GF-D8 (cell line): ENCODE data around the gene GLIPR2.

Experiments used
- DNase-seq: peaks from one replicate; lab custom pipeline; 2025; lab: John Stamatoyannopoulos, UW

Gene GLIPR2

DNA sequence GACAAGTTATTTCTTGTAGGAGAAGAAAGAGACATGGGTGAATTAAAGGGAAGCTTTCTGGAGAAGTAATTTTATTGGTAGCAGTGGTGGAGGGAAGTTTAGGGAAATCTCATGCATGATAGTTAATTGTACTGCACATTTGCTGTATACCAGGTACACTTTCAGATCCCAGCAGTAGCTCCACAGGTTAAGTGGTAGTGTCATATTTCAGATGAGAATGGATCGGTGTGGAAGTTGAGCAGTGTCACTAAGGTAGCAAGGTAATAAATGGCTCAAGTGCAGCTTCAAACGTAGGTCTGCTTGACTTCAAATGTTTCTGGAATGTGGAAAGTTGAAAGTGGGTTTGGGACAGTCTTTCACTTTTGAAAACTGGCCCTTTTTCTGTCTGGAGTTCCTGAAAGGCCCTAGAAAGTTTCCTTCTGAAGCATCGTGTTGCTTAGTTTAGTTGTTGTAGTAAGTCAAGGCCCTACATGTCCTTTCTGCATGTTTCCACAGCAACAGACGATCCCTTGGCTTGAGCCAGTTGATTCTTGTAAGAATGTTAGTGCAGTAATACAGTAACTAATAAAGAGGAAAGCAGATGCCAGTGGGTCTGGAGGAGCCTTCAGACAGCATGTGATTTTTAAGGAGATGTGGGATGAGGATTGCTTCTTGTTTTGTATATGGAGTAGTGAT lies 57.9 kb downstream of the GLIPR2 start:
- no peak for DNase-seq

DNA sequence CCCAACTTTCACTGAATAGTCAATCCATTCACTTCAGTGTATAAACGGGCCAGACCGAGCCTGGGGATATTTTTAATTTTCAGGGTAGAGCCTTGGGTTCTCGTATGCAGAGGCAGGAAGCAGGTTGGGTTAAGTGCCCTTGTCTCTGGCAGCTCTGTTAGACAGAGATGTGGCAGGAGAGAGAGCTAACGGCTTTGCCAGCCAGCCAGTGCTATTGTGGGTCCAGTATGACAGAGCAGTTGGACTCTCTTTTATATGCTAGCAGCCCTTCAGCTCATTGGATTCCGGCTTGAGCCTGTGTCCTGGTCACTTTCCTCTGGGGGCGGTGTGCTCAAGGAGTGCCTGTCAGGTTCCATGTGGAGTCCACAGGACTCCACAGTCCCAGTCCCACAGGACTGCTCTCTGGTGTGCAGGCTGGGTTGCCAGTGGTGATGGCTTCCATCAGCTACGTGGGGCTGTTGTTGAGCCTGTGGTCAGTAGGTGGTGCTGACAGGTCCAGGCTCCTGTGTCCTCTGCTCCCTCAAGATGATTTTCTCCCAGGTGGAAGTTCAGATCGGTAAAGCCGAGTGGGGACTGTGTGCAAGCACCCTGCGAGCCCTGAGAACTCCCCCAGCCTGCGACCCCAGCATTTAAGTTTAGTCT lies 68.5 kb downstream of the GLIPR2 start:
- no peak for DNase-seq

DNA sequence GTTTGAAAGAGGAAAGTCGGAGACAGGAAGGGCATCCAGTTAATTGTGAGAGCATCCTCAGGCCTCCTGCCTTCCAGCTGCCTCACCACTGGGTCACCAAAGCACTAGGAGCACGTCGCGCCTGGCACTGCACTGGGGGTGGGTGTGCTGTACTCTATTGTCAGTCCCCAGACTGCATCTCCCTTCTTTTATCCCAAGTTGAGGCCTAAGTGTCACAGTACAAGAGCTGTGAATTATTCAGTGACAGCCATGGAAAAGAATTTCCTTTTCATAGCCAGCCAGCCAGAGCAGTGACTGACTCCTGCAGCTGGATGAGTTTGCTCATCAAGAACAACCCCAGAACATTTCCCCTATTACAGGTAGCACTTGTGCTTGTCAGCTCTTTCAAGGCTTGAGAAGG lies 70.5 kb downstream of the GLIPR2 start:
- no peak for DNase-seq

DNA sequence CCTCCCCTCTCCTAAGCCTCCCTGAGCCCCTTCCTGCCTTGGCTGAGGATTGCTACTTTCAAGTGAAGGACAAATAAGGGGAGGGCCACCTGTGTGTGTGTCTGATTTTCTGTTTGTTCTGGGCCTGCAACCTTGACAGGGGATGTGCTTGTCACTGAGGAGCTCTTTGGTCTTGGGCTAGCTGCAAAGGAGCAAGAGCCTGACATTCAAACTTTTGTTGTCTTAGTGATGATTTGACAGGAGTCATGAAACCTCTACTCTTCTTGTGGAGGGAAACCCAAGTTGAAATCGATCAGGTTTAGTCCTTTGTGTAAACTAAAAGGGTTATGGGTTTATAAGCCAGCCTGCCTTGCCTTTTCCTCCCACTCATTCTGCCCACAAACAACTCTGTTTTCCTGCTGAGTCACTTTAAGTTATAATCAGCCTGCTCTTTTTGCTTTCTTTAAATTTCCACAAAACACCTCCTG lies 71.0 kb downstream of the GLIPR2 start:
- DNase-seq, result no peak

DNA sequence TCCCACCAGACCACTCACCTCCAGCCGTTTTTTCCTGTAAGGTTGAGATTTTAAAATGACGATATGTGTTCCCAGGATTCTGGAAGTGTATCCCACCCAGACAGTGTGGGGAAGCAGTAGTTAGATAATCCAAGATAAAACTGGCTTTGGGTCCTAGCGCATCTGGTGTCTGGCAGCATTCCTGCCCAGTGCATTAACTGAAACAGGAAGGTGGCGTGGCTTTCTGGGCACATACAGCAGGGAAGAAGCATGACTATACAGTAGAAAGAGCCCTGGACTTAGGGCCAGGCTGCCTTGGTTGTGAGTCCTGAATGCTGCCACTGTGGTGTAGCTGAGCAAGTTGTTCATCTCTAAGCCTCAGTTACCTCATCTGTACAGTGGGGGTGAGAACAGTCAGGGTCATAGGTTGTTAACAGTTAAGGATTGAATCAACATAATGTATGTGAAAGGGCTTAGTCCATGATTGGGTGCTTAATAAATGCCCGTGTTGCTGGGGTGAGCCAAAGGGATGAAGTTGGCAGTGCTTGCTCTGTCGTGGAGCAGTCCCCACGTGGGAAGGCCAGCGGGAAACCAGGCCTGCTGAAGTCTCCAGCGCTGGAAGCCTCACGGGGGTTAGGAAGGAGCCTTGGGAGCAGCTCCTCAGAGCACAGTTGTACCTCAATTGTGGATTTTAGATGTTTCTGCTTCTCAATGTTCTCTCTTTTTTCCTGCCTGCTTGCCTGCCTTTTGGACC lies 72.2 kb downstream of the GLIPR2 start:
- no peak for DNase-seq

DNA sequence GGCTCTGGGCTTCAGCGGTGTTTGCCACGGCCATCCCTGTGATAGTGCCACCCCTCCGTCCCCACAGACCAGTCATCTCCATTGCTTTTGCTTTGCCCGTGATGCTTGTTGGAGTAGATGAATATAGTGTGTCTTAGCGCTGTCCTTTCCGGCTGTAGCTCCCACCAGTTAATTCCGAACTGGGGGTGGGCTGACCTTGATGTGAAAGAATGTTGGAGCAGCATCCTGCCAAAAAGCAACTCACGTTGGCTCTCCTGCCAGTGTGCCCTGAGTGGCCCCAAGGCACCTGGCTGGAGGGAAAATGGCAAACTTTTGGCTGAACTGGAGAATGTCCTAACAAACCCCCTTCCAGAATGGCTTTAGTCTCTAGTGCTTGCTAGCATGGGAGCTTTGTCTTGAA lies 74.2 kb downstream of the GLIPR2 start:
- DNase-seq, result no peak

DNA sequence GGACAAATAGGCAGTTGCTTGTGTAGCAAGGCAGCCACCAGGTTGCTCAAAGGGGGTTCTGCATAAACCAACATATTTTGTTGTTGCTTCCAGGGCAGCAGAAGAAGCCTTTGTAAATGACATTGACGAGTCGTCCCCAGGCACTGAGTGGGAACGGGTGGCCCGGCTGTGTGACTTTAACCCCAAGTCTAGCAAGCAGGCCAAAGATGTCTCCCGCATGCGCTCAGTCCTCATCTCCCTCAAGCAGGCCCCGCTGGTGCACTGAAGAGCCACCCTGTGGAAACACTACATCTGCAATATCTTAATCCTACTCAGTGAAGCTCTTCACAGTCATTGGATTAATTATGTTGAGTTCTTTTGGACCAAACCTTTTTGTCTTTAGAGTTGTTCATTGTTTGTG lies 75.0 kb downstream of the GLIPR2 start:
- no peak for DNase-seq

DNA sequence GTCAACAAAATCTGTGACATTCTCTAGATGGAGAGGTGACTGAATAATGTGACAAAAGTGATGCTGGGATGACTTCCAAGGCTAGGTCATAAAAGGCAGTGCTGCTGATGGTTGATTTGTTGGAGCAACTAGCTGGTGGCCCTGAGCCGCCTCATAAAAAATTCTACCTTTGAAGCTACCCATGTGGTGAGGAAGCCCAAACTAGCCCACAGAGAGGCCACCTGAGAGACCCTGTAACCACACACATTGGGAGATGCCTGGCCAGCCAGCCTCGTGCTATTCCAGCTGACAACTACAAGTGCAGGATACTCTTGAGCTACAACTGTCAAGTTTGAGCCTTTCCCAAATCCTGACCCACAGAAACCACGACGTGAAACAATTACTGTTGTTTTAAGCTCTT lies 76.9 kb downstream of the GLIPR2 start:
- DNase-seq, result no peak
